Mammary epithelial cell (primary cell): ENCODE results near the gene GPATCH4.

Source experiments
- CTCF ChIP-seq, 2 donors: IDR thresholded peaks in 1 of 2; conservative IDR thresholded peaks in 1 of 2; 2 replicates each; pipeline ENCODE4 v1.5.1; 2011 to 2012; ENCODE audit warnings: inconsistent platforms in 2 of 2, low read length in 2 of 2, mild to moderate bottlenecking in 2 of 2, control low read depth in 1 of 2, low read depth in 1 of 2; ENCODE audit not compliant: insufficient read depth in 1 of 2; ENCODE audit errors: extremely low read depth in 1 of 2
- EZH2 ChIP-seq: IDR thresholded peaks from 2 replicates; pipeline ENCODE4 v1.6.1; 2012; ENCODE audit warnings: low read length, inconsistent platforms, borderline replicate concordance

GRCh38 chr1:156547434-156547833 lies 53.8 kb downstream of the GPATCH4 start:
- no peak for TF ChIP-seq CTCF (conservative IDR thresholded peaks at IDR 0.05 in 1 of 2, IDR thresholded peaks at IDR 0.05 in 1 of 2; ENCODE audit: extremely low read depth in 1 of 2, insufficient read depth in 1 of 2, low read depth in 1 of 2, low read length in 2 of 2)
- no peak for TF ChIP-seq EZH2
